A549 (cell line): Measurements from ENCODE around the gene MICU2. TPM values are rescaled to one million over a fixed set of nuclear protein-coding genes. Genes with fewer than 3 reads are reported as not detected.

ENCODE experiments used
- ATAC-seq, 2 experiments: fragments of 200-7000 bp in 1 of 2; fragments of >200 bp in 1 of 2; cut with Nextera tagmentation in 1 of 2; cut with Tn5 transposase in 1 of 2; 3 replicates each; pipeline versions ENCODE4 v1.8.0 to v1.9.1; 2018 to 2020; ENCODE audit warnings: mild to moderate bottlenecking in 1 of 2, moderate library complexity in 1 of 2
- CTCF ChIA-PET: fragments of 300-600 bp; sonication (Branson Sonifier 250); formaldehyde crosslinking; extraction: SDS; loops from one replicate; lab custom pipeline; 2021; ENCODE audit warnings: antibody characterized with exemption, inconsistent platforms; lab: Yijun Ruan, JAX
- POLR2A ChIA-PET: fragments of 350-600 bp; formaldehyde crosslinking; extraction: SDS; loops from one replicate; lab custom pipeline; 2021; ENCODE audit warnings: antibody characterized with exemption, inconsistent platforms; lab: Yijun Ruan, JAX
- DNase-seq, 2 experiments: peaks; one replicate each; pipeline versions ENCODE4 v3.0.0 to v3.0.0-alpha.2; 2011 to 2016; ENCODE audit warnings: low read depth in 1 of 2, low spot score in 1 of 2
- FAIRE-seq: peaks from 2 replicates; lab custom pipeline; 2011; peaks lifted over from hg19 to GRCh38; lab: Jason Lieb, UNC
- H3K27ac ChIP-seq, 2 experiments: fragments of >200 bp; sonication (Bioruptor Twin); formaldehyde crosslinking; 3 replicates each; pipeline ENCODE4 v1.5.1; 2016 to 2017
- H3K4me1 ChIP-seq: fragments of >200 bp; sonication (Bioruptor Twin); formaldehyde crosslinking; 3 replicates; pipeline ENCODE4 v1.6.1; 2016
- H3K4me2 ChIP-seq: fragments of >200 bp; sonication (Bioruptor Twin); formaldehyde crosslinking; 3 replicates; pipeline ENCODE4 v1.6.1; 2016
- H3K4me3 ChIP-seq: fragments of >200 bp; sonication (Bioruptor Twin); formaldehyde crosslinking; 3 replicates; pipeline ENCODE4 v1.5.1; 2016
- H3K9me3 ChIP-seq: fragments of >200 bp; sonication (Bioruptor Twin); formaldehyde crosslinking; 3 replicates; pipeline ENCODE4 v1.6.1; 2016
- BHLHE40 ChIP-seq: IDR thresholded peaks from 2 replicates; pipeline ENCODE4 v1.6.1; 2012; ENCODE audit warnings: low read depth, low read length, inconsistent platforms
- CEBPB ChIP-seq, 2 experiments: fragments of >200 bp in 1 of 2; sonication (Bioruptor Twin) in 1 of 2; formaldehyde crosslinking in 1 of 2; IDR thresholded peaks; 2 replicates each; pipeline ENCODE4 v1.6.1; 2012 to 2016
- CHD4 ChIP-seq: fragments of 200-600 bp; sonication (generic); IDR thresholded peaks from 2 replicates; pipeline ENCODE4 v1.6.1; 2016; ENCODE audit warnings: antibody characterized with exemption, mild to moderate bottlenecking, borderline replicate concordance
- EHF ChIP-seq: fragments of 250-450 bp; sonication (Bioruptor Pico); IDR thresholded peaks from 2 replicates; pipeline ENCODE4 v1.5.0; 2020; ENCODE audit warnings: mild to moderate bottlenecking
- ESRRA ChIP-seq: fragments of 150-350 bp; IDR thresholded peaks from 2 replicates; pipeline ENCODE4 v1.6.1; 2014; ENCODE audit warnings: mild to moderate bottlenecking, low read length, borderline replicate concordance
- HOXA7 ChIP-seq: fragments of 250-450 bp; sonication (Bioruptor Pico); IDR thresholded peaks from 2 replicates; pipeline ENCODE4 v1.5.0; 2020; ENCODE audit warnings: mild to moderate bottlenecking, moderate library complexity
- HOXB13 ChIP-seq: fragments of 250-450 bp; sonication (Bioruptor Pico); IDR thresholded peaks from 2 replicates; pipeline ENCODE4 v1.5.0; 2020; ENCODE audit warnings: low read depth, mild to moderate bottlenecking, moderate library complexity
- JUNB ChIP-seq: fragments of >200 bp; sonication (Bioruptor Twin); formaldehyde crosslinking; IDR thresholded peaks from 2 replicates; pipeline ENCODE4 v1.6.1; 2016
- MAFK ChIP-seq: fragments of 450-650 bp; IDR thresholded peaks from 2 replicates; pipeline ENCODE4 v1.6.1; 2014; ENCODE audit not compliant: partially characterized antibody
- NFE2L2 ChIP-seq: fragments of 150-350 bp; conservative IDR thresholded peaks from 2 replicates; pipeline ENCODE4 v1.6.1; 2014; ENCODE audit warnings: low read length
- NPAS2 ChIP-seq: fragments of 250-450 bp; sonication (Bioruptor Pico); IDR thresholded peaks from 2 replicates; pipeline ENCODE4 v1.8.0; 2022; ENCODE audit warnings: mild to moderate bottlenecking, moderate library complexity, borderline replicate concordance
- PBX3 ChIP-seq: IDR thresholded peaks from 2 replicates; pipeline ENCODE4 v1.6.1; 2012
- PHF8 ChIP-seq: fragments of 200-600 bp; sonication (generic); IDR thresholded peaks from 2 replicates; pipeline ENCODE4 v1.6.1; 2016; ENCODE audit warnings: low read depth, mild to moderate bottlenecking, antibody characterized with exemption, moderate library complexity, borderline replicate concordance
- POLR2A ChIP-seq: IDR thresholded peaks from 2 replicates; pipeline ENCODE4 v1.6.1; 2012; ENCODE audit warnings: mild to moderate bottlenecking, low read length
- POLR2AphosphoS2 ChIP-seq: conservative IDR thresholded peaks from 2 replicates; pipeline ENCODE4 v1.6.1; 2012; ENCODE audit warnings: low read length, improper control_type of control experiment, inconsistent platforms
- RAD21 ChIP-seq, 2 experiments: fragments of >200 bp in 1 of 2; sonication (Bioruptor Twin) in 1 of 2; formaldehyde crosslinking in 1 of 2; IDR thresholded peaks in 1 of 2; conservative IDR thresholded peaks in 1 of 2; 2 replicates in 1 of 2; 3 replicates in 1 of 2; pipeline ENCODE4 v1.6.1; 2012 to 2018; ENCODE audit warnings: inconsistent platforms in 1 of 2
- RARB ChIP-seq: fragments of 250-450 bp; sonication (Bioruptor Pico); IDR thresholded peaks from 2 replicates; pipeline ENCODE4 v1.8.0; 2021; ENCODE audit warnings: mild to moderate bottlenecking, moderate library complexity
- RCOR1 ChIP-seq: fragments of 150-350 bp; IDR thresholded peaks from 2 replicates; pipeline ENCODE4 v1.6.1; 2014; ENCODE audit warnings: antibody characterized with exemption, low read length, low read depth
- SREBF2 ChIP-seq: fragments of 450-650 bp; IDR thresholded peaks from 2 replicates; pipeline ENCODE4 v1.6.1; 2014; ENCODE audit warnings: mild to moderate bottlenecking, moderate library complexity
- ZC3H11A ChIP-seq: fragments of 450-650 bp; IDR thresholded peaks from 2 replicates; pipeline ENCODE4 v1.6.1; 2014; ENCODE audit warnings: antibody characterized with exemption, mild to moderate bottlenecking
- ZSCAN20 ChIP-seq: fragments of 250-450 bp; sonication (Bioruptor Pico); IDR thresholded peaks from 2 replicates; pipeline ENCODE4 v1.8.0; 2022; ENCODE audit warnings: mild to moderate bottlenecking, moderate library complexity
- WGBS: methylation state at CpG from one replicate; pipeline ENCODE4 v1.1.6; 2017; ENCODE audit errors: missing lambda C conversion rate; 5-methylcytosine and 5-hydroxymethylcytosine counted together
- polyA plus RNA-seq, 4 experiments: library from polyadenylated mRNA; depleted of rRNA in 3 of 4; stranded (reverse); fragments of >200 nt; fragmentation: RNase III in 1 of 4; extraction: RNeasy Plus Mini Kit Qiagen cat#74134 plus additional on column Dnase treatment in 1 of 4; gene quantifications; 2 replicates in 3 of 4; 3 replicates in 1 of 4; pipeline ENCODE4 v1.2.3, GENCODE V29; 2011 to 2017
- TF ChIP-seq, protein P1 (sequence below): fragments of >200 bp; sonication (Bioruptor Twin); formaldehyde crosslinking; IDR thresholded peaks from 2 replicates; pipeline ENCODE4 v1.6.1; 2016
- TF ChIP-seq, protein P2 (sequence below): fragments of 250-450 bp; sonication (Bioruptor Pico); IDR thresholded peaks from 2 replicates; pipeline ENCODE4 v1.5.0; 2021; ENCODE audit warnings: mild to moderate bottlenecking, moderate library complexity, borderline replicate concordance
- TF ChIP-seq, protein P3 (sequence below): IDR thresholded peaks from 2 replicates; pipeline ENCODE4 v1.6.1; 2012; ENCODE audit warnings: low read depth, borderline replicate concordance

The MICU2 gene
- polyA plus RNA-seq, 2 of the 4 experiments (the other 2 are of a cell fraction), result 24.7 to 42.6 TPM

DNA sequence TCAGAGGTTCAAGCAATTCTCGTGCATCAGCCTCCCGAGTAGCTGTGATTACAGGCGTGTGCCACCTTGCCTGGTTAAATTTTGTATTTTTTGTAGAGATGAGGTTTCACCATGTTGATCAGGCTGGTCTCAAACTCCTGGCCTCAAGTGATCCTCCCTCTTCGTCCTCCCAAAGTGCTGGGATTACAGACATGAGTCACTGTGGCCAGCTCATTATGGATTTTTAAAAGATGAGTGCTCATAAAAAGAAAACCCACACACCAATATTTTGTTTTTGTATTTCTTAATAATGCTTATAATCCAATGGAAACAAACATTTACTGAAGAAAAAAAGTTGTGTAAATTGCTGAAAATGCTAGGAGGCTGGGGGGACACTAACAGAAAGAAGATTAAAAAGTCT, 5.0 kb upstream of the MICU2 start (continued):
- TF ChIP-seq ESRRA, result no peak
- TF ChIP-seq HOXB13 (CRISPR knock-in tag), result no peak

GRCh38 chr13:21606796-21607195, 2.8 kb upstream of the MICU2 start:
- DNase-seq (no peak), ATAC-seq (no peak), FAIRE-seq (no peak)
- no peak overlapping the region for H3K4me3 ChIP-seq
- no peak overlapping the region for H3K4me2 ChIP-seq
- 0 out of 3 replicates have a peak, but pooled peaks cover 5% of the 10 kb centered on the region for H3K4me1 ChIP-seq
- POLR2A ChIA-PET, result no interaction called here
- TF ChIP-seq CEBPB (IDR thresholded peaks at IDR 0.05) (no peak), SREBF2 (no peak), CHD4 (no peak), RAD21 (conservative IDR thresholded peaks at IDR 0.05 in 1 of 2, IDR thresholded peaks at IDR 0.05 in 1 of 2) (no peak), JUNB (no peak), ESRRA (no peak), MAFK (no peak), NFE2L2 (no peak), ZC3H11A (no peak), HOXB13 (CRISPR knock-in tag) (no peak), EHF (CRISPR knock-in tag) (no peak), POLR2AphosphoS2 (no peak), HOXA7 (CRISPR knock-in tag) (no peak), POLR2A (no peak), PHF8 (no peak), RARB (CRISPR knock-in tag) (no peak)
- TF ChIP-seq, protein P1, sequence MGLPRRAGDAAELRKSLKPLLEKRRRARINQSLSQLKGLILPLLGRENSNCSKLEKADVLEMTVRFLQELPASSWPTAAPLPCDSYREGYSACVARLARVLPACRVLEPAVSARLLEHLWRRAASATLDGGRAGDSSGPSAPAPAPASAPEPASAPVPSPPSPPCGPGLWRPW, result no peak
- CTCF ChIA-PET, result no interaction called here
- WGBS, result 54% methylated on average over 6 of the region's 6 CpGs
- H3K27ac ChIP-seq, result no peak overlapping the region
- H3K9me3 ChIP-seq, result no peaks in the 10 kb centered on the region

DNA sequence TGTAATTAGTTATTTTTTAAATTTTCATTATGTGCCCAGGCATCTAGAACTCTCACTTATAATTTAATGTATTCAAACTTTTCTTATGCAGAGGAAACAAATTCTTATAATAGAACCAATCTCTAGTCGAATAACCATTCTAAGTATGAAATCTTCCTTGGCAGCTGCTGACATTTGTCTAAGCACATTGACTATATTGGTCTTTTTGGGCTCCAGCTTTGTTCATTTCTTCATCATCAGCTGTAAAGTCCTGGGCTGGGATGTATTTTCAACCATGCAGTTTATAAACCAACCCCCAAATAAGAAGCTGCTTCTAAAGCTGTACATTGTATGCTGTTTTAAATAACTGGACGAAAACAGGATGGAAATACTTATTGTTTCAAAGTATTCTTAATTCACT, 2.3 kb upstream of the MICU2 start:
- DNase-seq (no peak), ATAC-seq (no peak), FAIRE-seq (no peak)
- 21% methylated on average over 2 of the region's 2 CpGs for WGBS
- Histone ChIP-seq H3K4me3 (no peak overlapping the region), H3K4me2 (no peak overlapping the region), H3K9me3 (no peaks in the 10 kb centered on the region), H3K27ac (no peak overlapping the region), H3K4me1 (0 out of 3 replicates have a peak, but pooled peaks cover 5% of the 10 kb centered on the region)
- POLR2A ChIA-PET, result no interaction called here
- TF ChIP-seq, protein P2, sequence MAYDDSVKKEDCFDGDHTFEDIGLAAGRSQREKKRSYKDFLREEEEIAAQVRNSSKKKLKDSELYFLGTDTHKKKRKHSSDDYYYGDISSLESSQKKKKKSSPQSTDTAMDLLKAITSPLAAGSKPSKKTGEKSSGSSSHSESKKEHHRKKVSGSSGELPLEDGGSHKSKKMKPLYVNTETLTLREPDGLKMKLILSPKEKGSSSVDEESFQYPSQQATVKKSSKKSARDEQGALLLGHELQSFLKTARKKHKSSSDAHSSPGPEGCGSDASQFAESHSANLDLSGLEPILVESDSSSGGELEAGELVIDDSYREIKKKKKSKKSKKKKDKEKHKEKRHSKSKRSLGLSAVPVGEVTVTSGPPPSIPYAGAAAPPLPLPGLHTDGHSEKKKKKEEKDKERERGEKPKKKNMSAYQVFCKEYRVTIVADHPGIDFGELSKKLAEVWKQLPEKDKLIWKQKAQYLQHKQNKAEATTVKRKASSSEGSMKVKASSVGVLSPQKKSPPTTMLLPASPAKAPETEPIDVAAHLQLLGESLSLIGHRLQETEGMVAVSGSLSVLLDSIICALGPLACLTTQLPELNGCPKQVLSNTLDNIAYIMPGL (CRISPR knock-in tag), result no peak
- TF ChIP-seq ZSCAN20 (CRISPR knock-in tag) (no peak), BHLHE40 (no peak), PBX3 (no peak), NPAS2 (CRISPR knock-in tag) (no peak), RCOR1 (no peak)
- TF ChIP-seq, protein P3, sequence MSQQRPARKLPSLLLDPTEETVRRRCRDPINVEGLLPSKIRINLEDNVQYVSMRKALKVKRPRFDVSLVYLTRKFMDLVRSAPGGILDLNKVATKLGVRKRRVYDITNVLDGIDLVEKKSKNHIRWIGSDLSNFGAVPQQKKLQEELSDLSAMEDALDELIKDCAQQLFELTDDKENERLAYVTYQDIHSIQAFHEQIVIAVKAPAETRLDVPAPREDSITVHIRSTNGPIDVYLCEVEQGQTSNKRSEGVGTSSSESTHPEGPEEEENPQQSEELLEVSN, result no peak
- CTCF ChIA-PET, result interaction anchor here (1.4 kb wide), 1 partner anchor 11 kb away, joined by 3 read pairs; no protein-coding TSS in a partner anchor
